K562 (cell line): ENCODE measurements around the gene ZNF549. TPM values are rescaled to one million over a fixed set of nuclear protein-coding genes. Genes with fewer than 3 reads are reported as not detected.
"Not testable (repeated sequence)": the region's sequence is repeated elsewhere in the genome, so short reads cannot be mapped to it uniquely, and the experiment has no call there.

Experiments
- ATAC-seq: fragments of 200-7000 bp; cut with Tn5 transposase; 3 replicates; pipeline ENCODE4 v1.9.1; 2020; ENCODE audit warnings: moderate library complexity
- BruUV-seq: library from RNA; stranded (reverse); fragments of 400-500 nt; replicated peaks from 2 replicates; lab custom pipeline; 2021; lab: Mats Ljungman, UMichigan
- CTCF ChIA-PET: fragments of 300-600 bp; formaldehyde crosslinking; extraction: SDS; loops from one replicate; lab custom pipeline; 2021; ENCODE audit warnings: low intra/inter-chr PET ratio; lab: Yijun Ruan, JAX
- POLR2A ChIA-PET: fragments of 300-600, 350-650 bp; sonication (Branson Sonifier 250); formaldehyde crosslinking; extraction: SDS; loops from one replicate; lab custom pipeline; 2021; ENCODE audit warnings: antibody characterized with exemption, inconsistent platforms; lab: Yijun Ruan, JAX
- DNase-seq, 4 experiments: peaks; one replicate each; pipeline versions ENCODE4 v3.0.0 to v3.0.0-alpha.2; 2011 to 2018; ENCODE audit warnings: low spot score in 3 of 4, mixed read lengths in 3 of 4; ENCODE audit errors: extremely low read depth in 1 of 4
- FAIRE-seq: peaks from 2 replicates; lab custom pipeline; 2011; peaks lifted over from hg19 to GRCh38; lab: Jason Lieb, UNC
- H2AFZ ChIP-seq: 2 replicates; pipeline ENCODE4 v1.6.0; 2011; ENCODE audit warnings: low read depth, low read length, control low read depth, inconsistent platforms
- H3K27ac ChIP-seq: fragments of 200-600 bp; 3 replicates; pipeline ENCODE4 v1.8.0; 2011; ENCODE audit warnings: low read depth, mild to moderate bottlenecking, control low read depth, inconsistent platforms, low read length, moderate library complexity, mixed read lengths; ENCODE audit errors: extremely low read depth
- H3K27me3 ChIP-seq, 2 experiments: fragments of 300-600 bp in 1 of 2; 2 replicates in 1 of 2; 3 replicates in 1 of 2; pipeline versions ENCODE4 v1.6.0 to v1.8.0; 2011; ENCODE audit warnings: inconsistent platforms in 2 of 2, low read length in 2 of 2, mild to moderate bottlenecking in 1 of 2, mixed read lengths in 1 of 2, moderate library complexity in 1 of 2; ENCODE audit not compliant: control insufficient read depth in 2 of 2, insufficient read depth in 2 of 2
- H3K36me3 ChIP-seq: fragments of 300-600 bp; 3 replicates; pipeline ENCODE4 v1.8.0; 2011; ENCODE audit warnings: mild to moderate bottlenecking, low read length, inconsistent platforms; ENCODE audit not compliant: control insufficient read depth, insufficient read depth
- H3K4me1 ChIP-seq, 2 experiments: fragments of 200-600 bp in 1 of 2; replicated peaks in 1 of 2; 2 replicates in 1 of 2; 3 replicates in 1 of 2; pipeline versions ENCODE4 v1.5.1 to v1.8.0; 2011; ENCODE audit warnings: inconsistent platforms in 2 of 2, low read length in 2 of 2, mild to moderate bottlenecking in 1 of 2, mixed read lengths in 1 of 2, moderate library complexity in 1 of 2; ENCODE audit not compliant: control insufficient read depth in 2 of 2, insufficient read depth in 2 of 2
- H3K4me2 ChIP-seq: 2 replicates; pipeline ENCODE4 v1.6.1; 2011; ENCODE audit warnings: low read length, control low read depth, inconsistent platforms, mixed read lengths; ENCODE audit not compliant: insufficient read depth
- H3K4me3 ChIP-seq: fragments of 200-600 bp; sonication (generic), shearing (Covaris generic); 2 replicates; pipeline ENCODE4 v1.5.1; 2016; ENCODE audit warnings: control low read depth, inconsistent platforms
- H3K79me2 ChIP-seq: fragments of 200-600 bp; 3 replicates; pipeline ENCODE4 v1.8.0; 2011; ENCODE audit warnings: low read length, inconsistent platforms; ENCODE audit not compliant: control insufficient read depth, insufficient read depth
- H3K9ac ChIP-seq, 2 experiments: 2 replicates each; pipeline versions ENCODE4 v1.6.0 to v1.6.1; 2011; ENCODE audit warnings: low read depth in 2 of 2, low read length in 2 of 2, control low read depth in 1 of 2, inconsistent platforms in 1 of 2, mild to moderate bottlenecking in 1 of 2, mixed read lengths in 1 of 2; ENCODE audit not compliant: insufficient read depth in 1 of 2
- H3K9me1 ChIP-seq: one replicate; pipeline ENCODE4 v1.6.0; 2011; ENCODE audit warnings: inconsistent platforms, mild to moderate bottlenecking, low read length, moderate library complexity; ENCODE audit not compliant: control insufficient read depth, insufficient read depth
- H3K9me3 ChIP-seq: replicated peaks from 2 replicates; pipeline ENCODE4 v1.5.1; 2011; ENCODE audit warnings: low read depth, low read length, inconsistent platforms; ENCODE audit not compliant: control insufficient read depth, insufficient read depth
- H4K20me1 ChIP-seq: replicated peaks from 2 replicates; pipeline ENCODE4 v1.6.1; 2011; ENCODE audit warnings: low read length, inconsistent platforms, mixed read lengths; ENCODE audit not compliant: control insufficient read depth, insufficient read depth
- ATF1 ChIP-seq, 2 experiments: fragments of 450-650 bp in 1 of 2; IDR thresholded peaks; 2 replicates each; pipeline ENCODE4 v1.6.1; 2016; ENCODE audit warnings: missing compliant biosample characterization in 1 of 2, missing genetic modification characterization in 1 of 2
- CREB1 ChIP-seq, 2 experiments: sonication (generic) in 1 of 2; formaldehyde crosslinking in 1 of 2; IDR thresholded peaks; 2 replicates each; pipeline versions ENCODE4 v1.6.1 to v1.8.0; 2012 to 2022; ENCODE audit warnings: inconsistent platforms in 1 of 2, mild to moderate bottlenecking in 1 of 2, missing genetic modification reagents in 1 of 2, moderate library complexity in 1 of 2
- CREM ChIP-seq: IDR thresholded peaks from 2 replicates; pipeline ENCODE4 v1.6.1; 2014; ENCODE audit warnings: antibody characterized with exemption, low read depth
- CXXC5 ChIP-seq: fragments of 250-450 bp; sonication (Bioruptor Pico); IDR thresholded peaks from 2 replicates; pipeline ENCODE4 v1.8.0; 2022; ENCODE audit warnings: inconsistent platforms, mild to moderate bottlenecking, moderate library complexity
- ELF1 ChIP-seq: fragments of 200-800 bp; sonication (Bioruptor generic); IDR thresholded peaks from 2 replicates; pipeline ENCODE4 v1.6.1; 2016; ENCODE audit warnings: missing genetic modification characterization, missing compliant biosample characterization
- GABPA ChIP-seq: fragments of 200-800 bp; sonication (Bioruptor generic); conservative IDR thresholded peaks from 2 replicates; pipeline ENCODE4 v1.6.1; 2016; ENCODE audit warnings: low read depth, missing genetic modification characterization, missing compliant biosample characterization
- KDM1A ChIP-seq, 2 experiments: fragments of 450-650 bp; IDR thresholded peaks; 2 replicates each; pipeline ENCODE4 v1.6.1; 2016; ENCODE audit warnings: mild to moderate bottlenecking in 2 of 2
- LCOR ChIP-seq: sonication (generic); formaldehyde crosslinking; IDR thresholded peaks from 2 replicates; pipeline ENCODE4 v1.8.0; 2022; ENCODE audit warnings: mild to moderate bottlenecking, missing genetic modification reagents
- NFYB ChIP-seq: IDR thresholded peaks from 2 replicates; pipeline ENCODE4 v1.6.1; 2011; ENCODE audit warnings: mild to moderate bottlenecking, moderate library complexity; ENCODE audit not compliant: insufficient read length; ENCODE audit errors: extremely low read depth
- NRF1 ChIP-seq, 2 experiments: fragments of 450-650 bp; IDR thresholded peaks in 1 of 2; conservative IDR thresholded peaks in 1 of 2; 2 replicates each; pipeline ENCODE4 v1.6.1; 2014; ENCODE audit warnings: mild to moderate bottlenecking in 2 of 2
- PHF20 ChIP-seq: fragments of 450-650 bp; IDR thresholded peaks from 2 replicates; pipeline ENCODE4 v1.6.1; 2018; ENCODE audit not compliant: partially characterized antibody
- PHF8 ChIP-seq: fragments of 200-600 bp; sonication (generic); IDR thresholded peaks from 2 replicates; pipeline ENCODE4 v1.6.1; 2012; ENCODE audit warnings: mixed run types, mild to moderate bottlenecking, inconsistent platforms, low read length, moderate library complexity, borderline replicate concordance
- RBBP5 ChIP-seq: fragments of 200-600 bp; sonication (generic); IDR thresholded peaks from 2 replicates; pipeline ENCODE4 v1.6.1; 2012; ENCODE audit warnings: borderline replicate concordance, mild to moderate bottlenecking, low read length, control low read depth, inconsistent platforms; ENCODE audit not compliant: insufficient read depth, poor library complexity, severe bottlenecking
- SRSF1 ChIP-seq: fragments of 200-400 bp; formaldehyde crosslinking; IDR thresholded peaks from 2 replicates; pipeline ENCODE4 v1.6.1; 2017; ENCODE audit warnings: mild to moderate bottlenecking, low read depth, low read length, moderate library complexity
- ZNF143 ChIP-seq: sonication (generic); formaldehyde crosslinking; IDR thresholded peaks from 2 replicates; pipeline ENCODE4 v1.9.0; 2022; ENCODE audit warnings: mild to moderate bottlenecking, missing genetic modification reagents
- WGBS: fragments of 100-300 bp; shearing (Covaris generic); methylation state at CpG from one replicate; pipeline ENCODE4 v1.1.6; 2016; ENCODE audit warnings: low coverage, mixed read lengths; ENCODE audit not compliant: insufficient coverage; ENCODE audit errors: missing lambda C conversion rate; 5-methylcytosine and 5-hydroxymethylcytosine counted together
- in situ Hi-C: fragments of 300-500 bp; cut with MboI; formaldehyde crosslinking; loops from 4 replicates; pipeline ENCODE4 v1.15.0; 2018; ENCODE audit warnings: inconsistent platforms, mixed read lengths
- intact Hi-C: fragments of 100-400 bp; cut with micrococcal nuclease; formaldehyde crosslinking; loops from 2 replicates; pipeline ENCODE4 v1.14.2; 2022
- polyA plus RNA-seq, 8 experiments: library from polyadenylated mRNA; depleted of rRNA in 4 of 8; stranded (reverse) in 5 of 8; unstranded in 3 of 8; fragments of >200 nt; fragmentation: Nextera tagmentation in 2 of 8; fragmentation: Illumina TruSeq in 1 of 8; extraction: Ambion mirVana in 2 of 8; extraction: Trizol in 1 of 8; gene quantifications; 2 replicates each; pipeline versions ENCODE4 v1.2.1 to v1.2.3, GENCODE V29; 2011 to 2014; ENCODE audit warnings: inconsistent platforms in 1 of 8, missing spikeins in 1 of 8
- total RNA-seq, 7 experiments: library from RNA; depleted of rRNA in 6 of 7; stranded (reverse); fragments of >200 nt in 6 of 7; fragmentation: Illumina TruSeq in 2 of 7; extraction: Trizol in 2 of 7; gene quantifications; 2 replicates each; pipeline versions ENCODE4 v1.2.1 to v1.2.3, GENCODE V29; 2011 to 2021; ENCODE audit warnings: low replicate concordance in 1 of 7

The ZNF549 gene
- total and polyA plus RNA-seq, 9 of the 15 experiments (the other 6 are each of a cell fraction or from before 2014, with no cell fraction given): 0.03 to 0.68 (median 0.25) TPM

GRCh38 chr19:57487477-57488298, 39.5 kb upstream of the ZNF549 start, which contains the start of gene ZNF419:
TSS of gene ZNF419 (plus strand) at chr19:57487750. CDS start at chr19:57487951, 201 bp downstream.
- H3K4me1 ChIP-seq; H3K9me3 ChIP-seq; CTCF ChIA-PET; H3K27me3 ChIP-seq; POLR2A ChIA-PET; H3K36me3 ChIP-seq; H3K9me1 ChIP-seq; H3K79me2 ChIP-seq; BruUV-seq; H4K20me1 ChIP-seq; in situ Hi-C loops; intact Hi-C loops; H3K27ac ChIP-seq; TF ChIP-seq ATF1 (CRISPR knock-in tag; IDR thresholded peaks at IDR 0.05): not testable (repeated sequence)
- H2AFZ ChIP-seq: peak within 1 kb of the TSS; percentile 85
- peak; percentile 80 for FAIRE-seq
- H3K4me2 ChIP-seq: peak within 1 kb of the TSS; percentile 76
- ATAC-seq: peak; percentile 97
- peak within 1 kb of the TSS; percentile 55 for H3K4me3 ChIP-seq
- peak within 1 kb of the TSS; percentile 37 to 86; a peak in 3 of 4 replicates for H3K9ac ChIP-seq
- 3% methylated on average over 50 of the region's 69 CpGs for WGBS
- peak; percentile 78 to 80 (median 79) for DNase-seq
- TF ChIP-seq ZNF143 (CRISPR knock-in tag): peak; percentile 79
- peak; percentile 99 for TF ChIP-seq CXXC5 (CRISPR knock-in tag)
- peak; percentile 93 for TF ChIP-seq GABPA (tag)
- TF ChIP-seq RBBP5: peak; percentile 25
- TF ChIP-seq CREM: peak; percentile 88
- peak; percentile 44; the same call in 1 of the 2 replicates for TF ChIP-seq PHF8
- TF ChIP-seq KDM1A (IDR thresholded peaks at IDR 0.05): peak; percentile 93 to 94
- TF ChIP-seq CREB1 (IDR thresholded peaks at IDR 0.05): peak; percentile 66
- TF ChIP-seq CREB1 (CRISPR knock-in tag; IDR thresholded peaks at IDR 0.05): peak; percentile 50; the same call in 1 of the 2 replicates
- TF ChIP-seq ELF1 (tag): peak; percentile 84
- peak; percentile 21 to 44; a peak in 3 of 4 replicates for TF ChIP-seq NRF1 (conservative IDR thresholded peaks at IDR 0.05 in 1 of 2, IDR thresholded peaks at IDR 0.05 in 1 of 2)
- peak; percentile 31 for TF ChIP-seq NFYB
- peak; percentile 77 for TF ChIP-seq ATF1 (tag; IDR thresholded peaks at IDR 0.05)
- peak; percentile 16 for TF ChIP-seq PHF20
- TF ChIP-seq SRSF1: 0 out of 2 replicates have a peak, but pooled peaks have one; percentile 41
- peak; percentile 78 for TF ChIP-seq LCOR
